SJSA1 (cell line): Measurements from ENCODE around the gene METRN. TPM values are rescaled to one million over a fixed set of nuclear protein-coding genes. Genes with fewer than 3 reads are reported as not detected.

ENCODE experiments used
- DNase-seq, 2 experiments: peaks; one replicate each; pipeline ENCODE4 v3.0.0-alpha.2; 2015 to 2020; ENCODE audit warnings: low spot score in 2 of 2, low read depth in 1 of 2
- H3K27ac ChIP-seq: fragments of 250-450 bp; sonication (Bioruptor Pico); 2 replicates; pipeline ENCODE4 v1.5.1; 2020; ENCODE audit warnings: mild to moderate bottlenecking, moderate library complexity
- H3K27me3 ChIP-seq: fragments of 250-450 bp; sonication (Bioruptor Pico); replicated peaks from 2 replicates; pipeline ENCODE4 v1.5.1; 2020; ENCODE audit warnings: mild to moderate bottlenecking, moderate library complexity
- H3K36me3 ChIP-seq: fragments of 250-450 bp; sonication (Bioruptor Pico); 2 replicates; pipeline ENCODE4 v1.5.1; 2020; ENCODE audit warnings: mild to moderate bottlenecking
- H3K4me1 ChIP-seq: fragments of 250-450 bp; sonication (Bioruptor Pico); replicated peaks from 2 replicates; pipeline ENCODE4 v1.6.1; 2021; ENCODE audit warnings: mild to moderate bottlenecking
- H3K4me3 ChIP-seq: fragments of 250-450 bp; sonication (Bioruptor Pico); 2 replicates; pipeline ENCODE4 v1.5.1; 2020; ENCODE audit warnings: mild to moderate bottlenecking
- H3K9me3 ChIP-seq: fragments of 250-450 bp; sonication (Bioruptor Pico); replicated peaks from 2 replicates; pipeline ENCODE4 v1.5.1; 2020; ENCODE audit warnings: mild to moderate bottlenecking
- total RNA-seq: library from RNA; depleted of rRNA; stranded (reverse); fragments of >200 nt; shearing (Covaris generic); gene quantifications from 2 replicates; pipeline ENCODE4 v1.2.3, GENCODE V29; 2014

Gene METRN
- total RNA-seq, 1 experiment from 2014 or later = 75.5 TPM

GRCh38 chr16:761625-762513 is 47.0 kb downstream of the METRN start:
- Histone ChIP-seq H3K4me3 (no peak overlapping the region), H3K4me1 (no peaks in the 10 kb centered on the region; the same call in 1 of the 2 replicates), H3K27me3 (peaks cover 24% of the 10 kb centered on the region; the same call in 1 of the 2 replicates), H3K9me3 (no peaks in the 10 kb centered on the region; the same call in 1 of the 2 replicates), H3K36me3 (no peaks in the 10 kb centered on the region), H3K27ac (no peak overlapping the region)
- no peak for DNase-seq

GRCh38 chr16:762595-763268 is 47.8 kb downstream of the METRN start:
- DNase-seq = no peak
- Histone ChIP-seq H3K27me3 (peaks cover 21% of the 10 kb centered on the region; the same call in 1 of the 2 replicates), H3K36me3 (no peaks in the 10 kb centered on the region), H3K9me3 (no peaks in the 10 kb centered on the region), H3K4me1 (no peaks in the 10 kb centered on the region; the same call in 1 of the 2 replicates), H3K27ac (no peak overlapping the region), H3K4me3 (no peak overlapping the region)

GRCh38 chr16:763369-764183 is 48.7 kb downstream of the METRN start:
- no peaks in the 10 kb centered on the region for H3K36me3 ChIP-seq
- no peak overlapping the region for H3K27ac ChIP-seq
- peaks cover 21% of the 10 kb centered on the region; the same call in 1 of the 2 replicates for H3K27me3 ChIP-seq
- H3K4me3 ChIP-seq = no peak overlapping the region
- DNase-seq = no peak
- H3K9me3 ChIP-seq = no peaks in the 10 kb centered on the region
- H3K4me1 ChIP-seq = no peaks in the 10 kb centered on the region; the same call in 1 of the 2 replicates

- Histone ChIP-seq H3K4me1 (no peaks in the 10 kb centered on the region; the same call in 1 of the 2 replicates), H3K4me3 (no peak overlapping the region), H3K27me3 (peaks cover 21% of the 10 kb centered on the region; the same call in 1 of the 2 replicates), H3K36me3 (no peaks in the 10 kb centered on the region), H3K27ac (no peak overlapping the region), H3K9me3 (no peaks in the 10 kb centered on the region)
- DNase-seq = no peak
Observed at GRCh38 chr16:764184-764750, 49.3 kb downstream of the METRN start.

- no peaks in the 10 kb centered on the region for H3K9me3 ChIP-seq
- no peak for DNase-seq
Observed at GRCh38 chr16:764848-765487, 50.0 kb downstream of the METRN start.

GRCh38 chr16:765488-765865 is 50.6 kb downstream of the METRN start:
- DNase-seq = no peak
- H3K4me3 ChIP-seq = no peak overlapping the region
- no peaks in the 10 kb centered on the region; the same call in 1 of the 2 replicates for H3K4me1 ChIP-seq
- H3K27ac ChIP-seq = no peak overlapping the region
- H3K9me3 ChIP-seq = no peaks in the 10 kb centered on the region
- H3K27me3 ChIP-seq = peaks cover 21% of the 10 kb centered on the region; the same call in 1 of the 2 replicates
- no peaks in the 10 kb centered on the region for H3K36me3 ChIP-seq

More at GRCh38 chr16:764848-765487, 50.0 kb downstream of the METRN start:
- Histone ChIP-seq H3K27ac (no peak overlapping the region), H3K4me3 (no peak overlapping the region), H3K27me3 (peaks cover 21% of the 10 kb centered on the region; the same call in 1 of the 2 replicates), H3K36me3 (no peaks in the 10 kb centered on the region), H3K4me1 (no peaks in the 10 kb centered on the region; the same call in 1 of the 2 replicates)

GRCh38 chr16:766008-766819 is 51.3 kb downstream of the METRN start:
- Histone ChIP-seq H3K9me3 (no peaks in the 10 kb centered on the region), H3K27me3 (0 out of 2 replicates have a peak, but pooled peaks cover 16% of the 10 kb centered on the region), H3K4me3 (no peak overlapping the region), H3K4me1 (no peaks in the 10 kb centered on the region), H3K36me3 (no peaks in the 10 kb centered on the region), H3K27ac (no peak overlapping the region)
- no peak for DNase-seq

- no peaks in the 10 kb centered on the region for H3K4me1 ChIP-seq
- H3K27ac ChIP-seq = no peak overlapping the region
- no peaks in the 10 kb centered on the region for H3K9me3 ChIP-seq
- H3K27me3 ChIP-seq = 0 out of 2 replicates have a peak, but pooled peaks cover 10% of the 10 kb centered on the region
- H3K4me3 ChIP-seq = no peak overlapping the region
- no peaks in the 10 kb centered on the region for H3K36me3 ChIP-seq
- no peak for DNase-seq
Observed at GRCh38 chr16:766820-767640, 52.1 kb downstream of the METRN start.

- Histone ChIP-seq H3K4me3 (no peak overlapping the region), H3K27me3 (0 out of 2 replicates have a peak, but pooled peaks cover 8% of the 10 kb centered on the region), H3K27ac (no peak overlapping the region), H3K9me3 (no peaks in the 10 kb centered on the region), H3K4me1 (no peaks in the 10 kb centered on the region), H3K36me3 (no peaks in the 10 kb centered on the region)
- no peak for DNase-seq
Observed at GRCh38 chr16:767743-768235, 52.9 kb downstream of the METRN start.

- Histone ChIP-seq H3K9me3 (no peaks in the 10 kb centered on the region), H3K4me1 (no peaks in the 10 kb centered on the region), H3K4me3 (no peak overlapping the region), H3K36me3 (no peaks in the 10 kb centered on the region), H3K27me3 (0 out of 2 replicates have a peak, but pooled peaks cover 5% of the 10 kb centered on the region), H3K27ac (no peak overlapping the region)
- no peak for DNase-seq
Observed at GRCh38 chr16:768428-768827, 53.5 kb downstream of the METRN start.
